Endothelial cell of umbilical vein (primary cell): ENCODE measurements around the gene ZER1. TPM values are rescaled to one million over a fixed set of nuclear protein-coding genes. Genes with fewer than 3 reads are reported as not detected.

Experiments
- BruUV-seq: library from RNA; stranded (reverse); fragments of 400-500 nt; replicated peaks from 2 replicates; lab custom pipeline; 2021; lab: Mats Ljungman, UMichigan
- CTCF ChIA-PET: fragments of 300-600, 350-600 bp; sonication (Branson Sonifier 250); formaldehyde crosslinking; loops from one replicate; lab custom pipeline; 2021; ENCODE audit warnings: antibody characterized with exemption, inconsistent platforms; lab: Charles Lee
- POLR2A ChIA-PET: fragments of 300-600, 350-600 bp; sonication (Branson Sonifier 250); formaldehyde crosslinking; loops from one replicate; lab custom pipeline; 2021; ENCODE audit warnings: antibody characterized with exemption, inconsistent platforms; lab: Charles Lee
- DNase-seq: peaks from one replicate; pipeline ENCODE4 v3.0.0-alpha.2; 2011; ENCODE audit warnings: low read depth, low spot score
- FAIRE-seq: peaks from 2 replicates; lab custom pipeline; 2011; peaks lifted over from hg19 to GRCh38; lab: Jason Lieb, UNC
- H2AFZ ChIP-seq: 2 replicates; pipeline ENCODE4 v1.6.0; 2012; ENCODE audit warnings: low read depth, low read length, control low read depth, inconsistent platforms
- H3K27ac ChIP-seq: 2 replicates; pipeline ENCODE4 v1.5.1; 2011; ENCODE audit warnings: low read depth, mild to moderate bottlenecking, control low read depth, low read length, moderate library complexity; ENCODE audit not compliant: insufficient read depth
- H3K27me3 ChIP-seq, 2 experiments: 2 replicates each; pipeline versions ENCODE4 v1.6.0 to v1.6.1; 2011; ENCODE audit warnings: low read length in 2 of 2, mixed read lengths in 1 of 2; ENCODE audit not compliant: control insufficient read depth in 2 of 2, insufficient read depth in 2 of 2
- H3K36me3 ChIP-seq, 2 experiments: 2 replicates in 1 of 2; 3 replicates in 1 of 2; pipeline ENCODE4 v1.5.1; 2011; ENCODE audit warnings: low read length in 2 of 2, mild to moderate bottlenecking in 1 of 2, moderate library complexity in 1 of 2; ENCODE audit not compliant: control insufficient read depth in 2 of 2, insufficient read depth in 2 of 2; ENCODE audit errors: extremely low read depth in 1 of 2
- H3K4me1 ChIP-seq: 3 replicates; pipeline ENCODE4 v1.5.1; 2011; ENCODE audit warnings: mild to moderate bottlenecking, low read length; ENCODE audit not compliant: control insufficient read depth, insufficient read depth; ENCODE audit errors: extremely low read depth
- H3K4me2 ChIP-seq: 2 replicates; pipeline ENCODE4 v1.6.1; 2011; ENCODE audit warnings: low read length, control low read depth, mixed read lengths; ENCODE audit not compliant: insufficient read depth
- H3K4me3 ChIP-seq, 3 experiments: fragments of 200-600 bp in 1 of 3; sonication (generic), shearing (Covaris generic) in 1 of 3; replicated peaks in 1 of 3; 2 replicates each; pipeline ENCODE4 v1.5.1; 2011 to 2016; ENCODE audit warnings: control low read depth in 3 of 3, low read length in 3 of 3, mild to moderate bottlenecking in 2 of 3, inconsistent platforms in 1 of 3, low read depth in 1 of 3, moderate library complexity in 1 of 3; ENCODE audit not compliant: insufficient read depth in 1 of 3
- H3K79me2 ChIP-seq: 2 replicates; pipeline ENCODE4 v1.6.0; 2012; ENCODE audit warnings: low read length, inconsistent platforms; ENCODE audit not compliant: control insufficient read depth, insufficient read depth
- H3K9ac ChIP-seq: replicated peaks from 2 replicates; pipeline ENCODE3; 2011; ENCODE audit warnings: low read length, control low read depth; ENCODE audit not compliant: insufficient read depth; ENCODE audit errors: extremely low read depth
- H3K9me1 ChIP-seq: replicated peaks from 3 replicates; pipeline ENCODE4 v1.6.0; 2011; ENCODE audit warnings: mild to moderate bottlenecking, low read length; ENCODE audit not compliant: control insufficient read depth, insufficient read depth; ENCODE audit errors: extremely low read depth
- H3K9me3 ChIP-seq: replicated peaks from 2 replicates; pipeline ENCODE4 v1.5.1; 2012; ENCODE audit warnings: low read length, inconsistent platforms; ENCODE audit not compliant: control insufficient read depth, insufficient read depth
- H4K20me1 ChIP-seq: replicated peaks from 2 replicates; pipeline ENCODE3; 2011; ENCODE audit warnings: mild to moderate bottlenecking, low read length; ENCODE audit not compliant: control insufficient read depth, insufficient read depth; ENCODE audit errors: extremely low read depth
- EZH2 ChIP-seq: IDR thresholded peaks from 2 replicates; pipeline ENCODE4 v1.6.1; 2012; ENCODE audit warnings: borderline replicate concordance, low read depth, mild to moderate bottlenecking, moderate library complexity, low read length, inconsistent platforms; ENCODE audit not compliant: severe bottlenecking
- FOS ChIP-seq: IDR thresholded peaks from 2 replicates; pipeline ENCODE4 v1.6.1; 2011; ENCODE audit warnings: mild to moderate bottlenecking, low read length, moderate library complexity, borderline replicate concordance; ENCODE audit not compliant: insufficient read depth
- GATA2 ChIP-seq: IDR thresholded peaks from 2 replicates; pipeline ENCODE4 v1.7.0; 2011; ENCODE audit warnings: low read depth, mild to moderate bottlenecking, moderate library complexity, mixed read lengths, low read length; ENCODE audit not compliant: insufficient read length, insufficient read depth
- JUN ChIP-seq: IDR thresholded peaks from 2 replicates; pipeline ENCODE4 v1.6.1; 2011; ENCODE audit warnings: borderline replicate concordance, low read depth; ENCODE audit not compliant: insufficient read length, insufficient read depth
- MYC ChIP-seq: IDR thresholded peaks from one replicate; pipeline ENCODE4 v1.6.1; 2011; ENCODE audit warnings: mild to moderate bottlenecking, low read depth, low read length
- POLR2A ChIP-seq: IDR thresholded peaks from 2 replicates; pipeline ENCODE4 v1.6.1; 2012; ENCODE audit warnings: low read depth, mild to moderate bottlenecking, control low read depth, low read length
- POLR2AphosphoS5 ChIP-seq: IDR thresholded peaks from 2 replicates; pipeline ENCODE4 v1.6.1; 2012; ENCODE audit warnings: low read depth, mild to moderate bottlenecking, control low read depth, low read length, moderate library complexity; ENCODE audit not compliant: insufficient read depth
- dilution Hi-C: fragments of 300-500 bp; cut with MboI; formaldehyde crosslinking; loops from one replicate; pipeline ENCODE4 v1.15.0; 2019; ENCODE audit warnings: low sequenced_read_pairs; ENCODE audit not compliant: extremely low pct_ligation_motif_present
- intact Hi-C: fragments of 100-400 bp; cut with micrococcal nuclease; formaldehyde crosslinking; loops from one replicate; pipeline ENCODE4 v1.10.0; 2022
- polyA plus RNA-seq, 4 experiments: library from polyadenylated mRNA; depleted of rRNA in 3 of 4; stranded (reverse) in 3 of 4; unstranded in 1 of 4; fragments of >200 nt; gene quantifications; 2 replicates each; pipeline versions ENCODE4 v1.2.1 to v1.2.3, GENCODE V29; 2011 to 2012; ENCODE audit warnings: missing spikeins in 1 of 4
- total RNA-seq: library from RNA; stranded (reverse); gene quantifications from 2 replicates; pipeline ENCODE4 v1.2.3, GENCODE V29; 2021
- TF ChIP-seq, protein P1 (sequence below), 2 donors: IDR thresholded peaks; 1 replicate in 1 of 2; 2 replicates in 1 of 2; pipeline ENCODE4 v1.5.1; 2011; ENCODE audit warnings: low read length in 2 of 2, mild to moderate bottlenecking in 2 of 2, moderate library complexity in 2 of 2, control low read depth in 1 of 2, inconsistent platforms in 1 of 2, low read depth in 1 of 2; ENCODE audit not compliant: insufficient read depth in 1 of 2; ENCODE audit errors: extremely low read depth in 1 of 2
- TF ChIP-seq, protein P2 (sequence below): IDR thresholded peaks from 2 replicates; pipeline ENCODE4 v1.6.1; 2011; ENCODE audit not compliant: insufficient read depth, insufficient read length

Gene ZER1
- total and polyA plus RNA-seq, 2 donors (not counting 3 experiments of a cell fraction or from before 2014, with no cell fraction given) = 23.0 to 29.9 TPM

- intact Hi-C loops = loop anchor here (5.0 to 10.0 kb wide), 3 partner anchors 56 to 293 kb away; partner anchors contain the start of genes DOLK, NUP188, SH3GLB2 and TBC1D13
- no peak for FAIRE-seq
Measured at GRCh38 chr9:128731691-128732090, 40.0 kb downstream of the ZER1 start.

More at GRCh38 chr9:128731691-128732090, 40.0 kb downstream of the ZER1 start:
- BruUV-seq = no TSS peak
- Histone ChIP-seq H3K27me3 (no peaks in the 10 kb centered on the region), H3K4me2 (no peak overlapping the region), H4K20me1 (no peaks in the 10 kb centered on the region), H3K36me3 (peaks cover 0 to 3% of the 10 kb centered on the region in 2 experiments), H3K4me3 (no peak overlapping the region), H3K79me2 (no peaks in the 10 kb centered on the region), H3K9me1 (no peaks in the 10 kb centered on the region), H3K27ac (no peak overlapping the region), H2AFZ (no peak overlapping the region), H3K9ac (no peak overlapping the region), H3K9me3 (no peaks in the 10 kb centered on the region), H3K4me1 (no peaks in the 10 kb centered on the region)
- DNase-seq = no peak
- dilution Hi-C loops = no loop called here
- ChIA-PET POLR2A (no interaction called here), CTCF (interaction anchor here (0.6 kb wide), 1 partner anchor 321 kb away, joined by 3 read pairs; no protein-coding TSS in a partner anchor)
- TF ChIP-seq JUN (no peak), GATA2 (no peak), MYC (no peak), EZH2 (no peak), POLR2AphosphoS5 (no peak), POLR2A (no peak), FOS (no peak)
- TF ChIP-seq, protein P1, sequence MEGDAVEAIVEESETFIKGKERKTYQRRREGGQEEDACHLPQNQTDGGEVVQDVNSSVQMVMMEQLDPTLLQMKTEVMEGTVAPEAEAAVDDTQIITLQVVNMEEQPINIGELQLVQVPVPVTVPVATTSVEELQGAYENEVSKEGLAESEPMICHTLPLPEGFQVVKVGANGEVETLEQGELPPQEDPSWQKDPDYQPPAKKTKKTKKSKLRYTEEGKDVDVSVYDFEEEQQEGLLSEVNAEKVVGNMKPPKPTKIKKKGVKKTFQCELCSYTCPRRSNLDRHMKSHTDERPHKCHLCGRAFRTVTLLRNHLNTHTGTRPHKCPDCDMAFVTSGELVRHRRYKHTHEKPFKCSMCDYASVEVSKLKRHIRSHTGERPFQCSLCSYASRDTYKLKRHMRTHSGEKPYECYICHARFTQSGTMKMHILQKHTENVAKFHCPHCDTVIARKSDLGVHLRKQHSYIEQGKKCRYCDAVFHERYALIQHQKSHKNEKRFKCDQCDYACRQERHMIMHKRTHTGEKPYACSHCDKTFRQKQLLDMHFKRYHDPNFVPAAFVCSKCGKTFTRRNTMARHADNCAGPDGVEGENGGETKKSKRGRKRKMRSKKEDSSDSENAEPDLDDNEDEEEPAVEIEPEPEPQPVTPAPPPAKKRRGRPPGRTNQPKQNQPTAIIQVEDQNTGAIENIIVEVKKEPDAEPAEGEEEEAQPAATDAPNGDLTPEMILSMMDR (IDR thresholded peaks at IDR 0.05; ENCODE audit: extremely low read depth in 1 of 2, insufficient read depth in 1 of 2, low read depth in 1 of 2, low read length in 2 of 2) = no peak
- TF ChIP-seq, protein P2, sequence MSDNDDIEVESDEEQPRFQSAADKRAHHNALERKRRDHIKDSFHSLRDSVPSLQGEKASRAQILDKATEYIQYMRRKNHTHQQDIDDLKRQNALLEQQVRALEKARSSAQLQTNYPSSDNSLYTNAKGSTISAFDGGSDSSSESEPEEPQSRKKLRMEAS = no peak
